GM20000 (cell line): ENCODE data around the gene SLC25A38.

Source experiments
- DNase-seq: peaks from one replicate; pipeline ENCODE4 v3.0.0; 2012; ENCODE audit warnings: low spot score
- TF ChIP-seq, protein P1 (sequence below): IDR thresholded peaks from 2 replicates; pipeline ENCODE4 v1.5.1; 2012; ENCODE audit warnings: mild to moderate bottlenecking, control low read depth; ENCODE audit errors: extremely low read depth, missing control alignments

Gene SLC25A38, protein sequence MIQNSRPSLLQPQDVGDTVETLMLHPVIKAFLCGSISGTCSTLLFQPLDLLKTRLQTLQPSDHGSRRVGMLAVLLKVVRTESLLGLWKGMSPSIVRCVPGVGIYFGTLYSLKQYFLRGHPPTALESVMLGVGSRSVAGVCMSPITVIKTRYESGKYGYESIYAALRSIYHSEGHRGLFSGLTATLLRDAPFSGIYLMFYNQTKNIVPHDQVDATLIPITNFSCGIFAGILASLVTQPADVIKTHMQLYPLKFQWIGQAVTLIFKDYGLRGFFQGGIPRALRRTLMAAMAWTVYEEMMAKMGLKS

DNA sequence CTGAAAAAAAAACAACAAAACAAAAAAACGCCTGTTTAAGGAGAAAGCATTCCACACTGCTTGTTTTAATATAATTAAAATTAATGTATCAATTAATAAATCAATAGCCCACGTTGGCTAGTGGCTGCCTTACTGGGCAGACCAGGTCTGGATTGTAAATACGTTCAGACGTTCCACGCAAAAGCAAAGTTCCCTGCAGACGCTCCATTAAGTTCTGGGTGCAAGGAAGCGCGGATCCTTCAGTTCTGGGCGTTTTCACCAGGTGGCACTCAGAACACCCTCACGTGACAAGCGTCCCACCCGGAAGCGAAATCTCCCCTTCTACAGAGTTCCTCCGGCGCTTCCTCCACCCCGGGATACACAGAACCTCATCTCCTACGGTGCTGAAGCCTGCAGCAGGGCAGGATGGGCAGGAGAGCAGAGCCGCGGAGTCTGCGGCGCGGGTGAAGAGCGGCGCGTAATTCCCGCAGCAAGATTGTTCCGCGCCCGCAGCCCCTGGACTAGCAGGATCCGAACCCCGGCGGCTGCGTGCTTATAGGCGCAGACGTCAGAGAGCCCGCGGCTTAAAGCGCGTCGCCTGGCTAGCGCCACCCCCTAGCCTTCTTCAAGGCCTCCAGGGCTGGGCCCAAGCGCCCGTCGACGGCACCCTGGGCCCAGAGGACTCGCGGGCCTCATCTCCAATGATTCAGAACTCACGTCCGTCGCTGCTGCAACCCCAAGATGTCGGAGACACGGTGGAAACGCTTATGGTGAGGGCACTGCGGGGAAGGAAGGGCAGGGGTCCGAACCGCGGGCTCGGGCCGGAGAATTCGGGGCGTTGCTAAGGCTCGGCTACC, at the start of gene SLC25A38:
Gene SLC25A38, plus strand, starts transcription at position 326 of the 836 bp plus-strand sequence. Its CDS starts 355 bp downstream, at position 681.
- peak; percentile 82 for DNase-seq
- TF ChIP-seq, protein P1, sequence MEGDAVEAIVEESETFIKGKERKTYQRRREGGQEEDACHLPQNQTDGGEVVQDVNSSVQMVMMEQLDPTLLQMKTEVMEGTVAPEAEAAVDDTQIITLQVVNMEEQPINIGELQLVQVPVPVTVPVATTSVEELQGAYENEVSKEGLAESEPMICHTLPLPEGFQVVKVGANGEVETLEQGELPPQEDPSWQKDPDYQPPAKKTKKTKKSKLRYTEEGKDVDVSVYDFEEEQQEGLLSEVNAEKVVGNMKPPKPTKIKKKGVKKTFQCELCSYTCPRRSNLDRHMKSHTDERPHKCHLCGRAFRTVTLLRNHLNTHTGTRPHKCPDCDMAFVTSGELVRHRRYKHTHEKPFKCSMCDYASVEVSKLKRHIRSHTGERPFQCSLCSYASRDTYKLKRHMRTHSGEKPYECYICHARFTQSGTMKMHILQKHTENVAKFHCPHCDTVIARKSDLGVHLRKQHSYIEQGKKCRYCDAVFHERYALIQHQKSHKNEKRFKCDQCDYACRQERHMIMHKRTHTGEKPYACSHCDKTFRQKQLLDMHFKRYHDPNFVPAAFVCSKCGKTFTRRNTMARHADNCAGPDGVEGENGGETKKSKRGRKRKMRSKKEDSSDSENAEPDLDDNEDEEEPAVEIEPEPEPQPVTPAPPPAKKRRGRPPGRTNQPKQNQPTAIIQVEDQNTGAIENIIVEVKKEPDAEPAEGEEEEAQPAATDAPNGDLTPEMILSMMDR = no peak

DNA sequence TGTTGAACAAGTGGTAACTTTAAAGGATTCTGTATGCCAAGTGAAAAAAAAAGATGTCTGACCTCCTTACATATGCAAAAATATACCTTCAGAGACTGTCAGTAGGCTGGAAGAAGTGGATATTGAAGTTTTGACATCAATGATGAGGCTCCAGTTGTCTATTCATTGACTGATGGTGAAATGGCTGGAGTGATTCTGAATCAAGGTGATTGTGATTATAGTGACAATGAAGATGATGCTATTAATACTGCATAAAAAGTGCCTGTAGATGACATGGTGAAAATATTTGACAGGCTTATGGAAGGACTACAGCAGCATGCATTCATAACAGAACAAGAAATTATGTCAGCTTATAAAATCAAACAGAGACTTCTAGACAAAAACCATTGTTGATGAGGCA, 49.6 kb upstream of the SLC25A38 start:
- DNase-seq = no peak
- TF ChIP-seq, protein P1 = no peak

DNA sequence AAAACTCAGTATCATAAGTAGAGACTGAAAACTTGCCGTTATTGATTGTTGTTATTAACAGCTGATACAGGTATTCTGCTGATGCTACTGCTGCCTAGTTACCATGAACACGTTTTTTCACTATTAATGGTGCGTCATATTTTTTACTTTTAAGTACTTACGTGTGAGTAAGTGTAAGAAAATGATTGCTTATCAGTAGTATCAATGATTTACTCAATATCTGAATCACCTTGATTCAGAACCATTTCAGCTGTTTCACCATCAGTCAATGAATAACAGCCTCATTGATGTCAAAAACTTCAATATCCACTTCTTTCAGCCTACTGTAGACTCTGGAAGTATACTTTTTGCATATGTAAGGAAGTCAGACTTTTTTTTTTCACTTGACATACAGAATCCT, 49.0 kb upstream of the SLC25A38 start:
- no peak for DNase-seq
- TF ChIP-seq, protein P1 = no peak

DNA sequence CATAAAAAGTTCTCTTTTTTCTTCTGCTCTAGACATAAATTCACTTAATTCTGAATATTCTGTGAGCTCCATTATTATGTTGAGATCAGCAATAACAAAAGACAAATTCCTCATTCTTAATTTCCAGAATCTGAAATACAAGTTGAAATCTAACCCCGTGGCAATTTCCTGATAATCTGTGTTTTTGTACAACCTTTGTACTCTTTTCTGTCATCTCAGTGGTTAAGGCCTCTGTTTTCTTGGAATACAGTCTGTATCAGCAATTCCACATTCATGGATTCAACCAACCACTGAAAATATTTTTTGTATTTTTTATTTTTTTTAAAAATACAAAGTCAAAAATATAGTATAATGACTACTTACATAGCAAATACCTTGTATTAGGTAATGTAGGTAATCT, 45.0 kb upstream of the SLC25A38 start:
- TF ChIP-seq, protein P1 = no peak
- DNase-seq = no peak

DNA sequence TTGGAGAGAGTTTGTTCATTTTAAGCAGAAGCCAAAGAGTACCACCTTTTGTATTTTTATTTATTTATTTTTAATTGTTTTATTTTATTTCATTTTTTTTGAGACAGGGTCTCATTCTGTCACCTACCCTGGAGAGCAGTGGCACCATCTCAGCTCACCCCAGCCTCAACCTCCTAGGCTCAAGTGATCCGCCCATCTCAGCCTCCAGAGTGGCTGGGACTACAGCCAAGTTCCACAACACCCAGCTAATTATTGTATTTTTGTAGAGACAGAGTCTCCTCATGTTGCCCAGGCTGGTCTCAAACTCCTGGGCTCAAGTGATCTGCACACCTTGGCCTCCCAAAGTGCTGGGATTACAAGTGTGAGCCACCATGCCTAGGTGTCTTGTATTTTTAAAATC, 44.1 kb upstream of the SLC25A38 start:
- no peak for DNase-seq
- TF ChIP-seq, protein P1 = no peak

DNA sequence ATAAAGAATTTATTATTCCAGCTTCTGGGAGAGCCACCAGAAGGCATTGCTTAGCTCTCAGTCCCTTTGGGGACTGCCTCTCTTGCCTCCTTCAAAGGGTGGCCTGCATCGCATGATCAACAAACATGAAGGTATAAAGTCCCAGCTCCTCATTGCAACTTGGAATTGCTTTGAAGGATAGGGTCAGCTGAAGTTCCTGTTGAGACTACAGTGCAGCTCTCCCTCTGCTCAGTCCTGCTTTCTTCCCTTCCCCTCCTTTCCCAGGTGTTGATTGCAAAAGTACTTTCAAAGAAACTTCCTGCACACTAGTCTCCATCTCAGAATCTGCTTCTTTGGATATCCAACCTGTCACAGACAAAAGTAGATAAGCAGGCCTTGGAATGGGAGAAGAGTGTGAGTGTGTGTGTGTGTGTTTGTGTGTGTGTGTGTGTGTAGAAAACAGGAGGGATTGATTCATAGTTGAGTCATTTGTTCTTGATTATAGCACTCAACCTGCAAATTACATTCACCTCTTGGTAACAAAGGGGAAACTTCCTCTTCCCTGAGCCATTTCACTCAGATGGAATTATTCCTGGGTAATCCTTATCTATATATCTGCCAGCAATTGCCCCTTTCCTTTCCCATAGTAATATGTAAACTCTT, 40.0 kb upstream of the SLC25A38 start:
- DNase-seq = no peak
- TF ChIP-seq, protein P1 = no peak

DNA sequence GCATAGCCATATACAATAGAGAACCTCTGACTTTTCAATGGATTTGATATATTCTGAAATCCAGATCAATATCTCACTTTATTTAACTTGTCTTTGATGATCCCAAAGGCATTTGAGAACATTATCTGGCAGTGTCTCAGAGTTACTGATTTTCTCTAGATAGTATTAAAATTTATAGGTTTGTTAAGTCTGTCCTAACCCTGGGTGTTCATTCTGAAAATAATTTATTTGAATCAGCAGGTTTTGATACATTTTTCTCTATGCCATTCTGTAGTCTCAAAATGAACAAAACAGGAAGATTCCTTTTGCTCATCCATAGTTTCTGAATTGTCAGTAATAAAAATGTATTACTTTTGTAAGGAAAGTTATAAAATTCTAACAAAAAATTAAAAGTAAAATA, 39.4 kb upstream of the SLC25A38 start:
- TF ChIP-seq, protein P1 = no peak
- no peak for DNase-seq
